Activated T-helper 1 cell treated with Interleukin-2 at 50 U/mL for 16 hours (primary cell): ENCODE measurements around the gene INPP5B.

Experiments used
- DNase-seq: peaks from one replicate; pipeline ENCODE4 v3.0.0-alpha.2; 2020; ENCODE audit warnings: low read depth

Gene INPP5B

GRCh38 chr1:37831809-37832208 is 115.0 kb downstream of the INPP5B start:
- DNase-seq = no peak

- no peak for DNase-seq
Measured at GRCh38 chr1:37831109-37831508, 115.7 kb downstream of the INPP5B start.

- DNase-seq = no peak
Measured at GRCh38 chr1:37828410-37829074, 118.3 kb downstream of the INPP5B start.

GRCh38 chr1:37825506-37825905 is 121.3 kb downstream of the INPP5B start:
- no peak for DNase-seq

- no peak for DNase-seq
Measured at GRCh38 chr1:37824001-37824400, 122.9 kb downstream of the INPP5B start.

- DNase-seq = no peak
Measured at GRCh38 chr1:37822906-37823815, 123.7 kb downstream of the INPP5B start.

GRCh38 chr1:37821481-37821880 is 125.4 kb downstream of the INPP5B start:
- no peak for DNase-seq

- DNase-seq = no peak
Measured at GRCh38 chr1:37817481-37817880, 129.4 kb downstream of the INPP5B start.

GRCh38 chr1:37814252-37814651 is 132.6 kb downstream of the INPP5B start:
- no peak for DNase-seq

- DNase-seq = no peak
Measured at GRCh38 chr1:37813529-37814145, 133.2 kb downstream of the INPP5B start.

- DNase-seq = peak; percentile 35
Measured at GRCh38 chr1:37811027-37811655, 135.7 kb downstream of the INPP5B start.
